COLO668 (cell line): ENCODE data around the gene TMCC2.

Experiments used
- DNase-seq: peaks from one replicate; lab custom pipeline; 2025; ENCODE audit not compliant: unreplicated experiment; lab: John Stamatoyannopoulos, UW

Gene TMCC2

DNA sequence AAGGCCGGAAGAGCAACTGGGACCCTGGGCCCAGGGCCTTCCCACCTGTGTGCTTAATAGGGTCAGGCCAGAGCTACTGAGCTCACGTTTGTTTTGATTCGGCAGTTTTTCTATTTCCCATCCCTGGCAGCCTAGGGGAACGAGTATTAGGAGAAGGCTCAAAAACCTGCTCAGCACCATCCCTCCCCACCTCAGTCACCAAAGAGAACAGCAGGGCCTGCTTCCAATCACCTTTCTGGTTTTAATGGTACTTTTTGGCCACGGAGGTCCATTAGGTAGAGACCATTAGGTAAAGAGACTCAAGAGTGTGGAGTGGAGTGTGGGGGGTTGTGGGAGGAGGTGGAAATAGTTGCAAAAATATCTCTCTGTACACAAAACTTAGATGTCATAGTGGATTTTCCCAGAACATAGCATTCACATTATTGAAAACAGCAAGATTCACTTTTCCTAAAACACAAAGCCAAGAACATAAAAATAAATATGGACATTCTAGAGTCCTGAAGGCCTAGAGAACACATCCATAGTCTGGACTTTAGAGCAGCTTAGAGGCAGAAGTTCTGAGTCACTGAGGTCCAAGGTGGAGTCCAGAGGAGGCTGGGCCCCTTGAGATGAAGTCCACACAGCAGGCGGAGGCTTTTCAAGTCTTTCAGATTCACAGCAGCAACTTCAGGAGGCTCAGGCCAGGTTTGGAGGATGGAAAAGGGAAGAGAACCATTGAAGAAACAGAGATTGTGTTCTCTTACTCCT, 74.3 kb downstream of the TMCC2 start:
- no peak for DNase-seq

DNA sequence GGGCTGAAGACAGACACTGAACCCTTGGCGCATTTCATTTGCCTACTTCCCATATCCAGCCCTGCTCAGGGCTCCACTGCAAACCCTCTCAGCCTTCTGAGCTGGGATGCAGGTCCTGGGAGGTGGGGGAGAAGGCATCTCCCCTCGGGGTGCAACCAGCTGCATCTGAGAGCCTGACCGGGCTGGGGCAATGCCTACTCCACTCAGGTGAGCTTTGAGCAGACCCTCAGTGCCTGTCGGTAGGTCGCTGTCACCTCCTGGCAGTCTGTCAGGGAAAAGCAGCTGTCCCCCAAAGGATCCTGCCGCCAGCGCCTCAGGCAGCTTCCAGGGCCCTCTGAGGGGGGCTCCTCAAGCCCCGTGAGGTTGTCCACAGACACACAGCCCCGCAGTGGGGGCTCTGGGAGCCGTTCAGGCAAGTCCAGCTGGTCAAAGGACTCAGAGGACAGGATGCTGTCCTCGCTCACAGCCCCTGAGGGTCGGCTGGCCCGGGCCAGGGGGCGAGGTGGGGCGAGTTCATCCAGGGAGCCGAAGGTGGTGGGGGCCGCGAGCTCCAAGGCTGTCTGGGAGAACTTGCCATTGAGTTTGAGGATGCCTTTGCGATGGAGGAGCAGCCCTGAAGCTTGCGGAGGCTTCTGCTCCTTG, 75.6 kb downstream of the TMCC2 start:
- DNase-seq, result no peak

DNA sequence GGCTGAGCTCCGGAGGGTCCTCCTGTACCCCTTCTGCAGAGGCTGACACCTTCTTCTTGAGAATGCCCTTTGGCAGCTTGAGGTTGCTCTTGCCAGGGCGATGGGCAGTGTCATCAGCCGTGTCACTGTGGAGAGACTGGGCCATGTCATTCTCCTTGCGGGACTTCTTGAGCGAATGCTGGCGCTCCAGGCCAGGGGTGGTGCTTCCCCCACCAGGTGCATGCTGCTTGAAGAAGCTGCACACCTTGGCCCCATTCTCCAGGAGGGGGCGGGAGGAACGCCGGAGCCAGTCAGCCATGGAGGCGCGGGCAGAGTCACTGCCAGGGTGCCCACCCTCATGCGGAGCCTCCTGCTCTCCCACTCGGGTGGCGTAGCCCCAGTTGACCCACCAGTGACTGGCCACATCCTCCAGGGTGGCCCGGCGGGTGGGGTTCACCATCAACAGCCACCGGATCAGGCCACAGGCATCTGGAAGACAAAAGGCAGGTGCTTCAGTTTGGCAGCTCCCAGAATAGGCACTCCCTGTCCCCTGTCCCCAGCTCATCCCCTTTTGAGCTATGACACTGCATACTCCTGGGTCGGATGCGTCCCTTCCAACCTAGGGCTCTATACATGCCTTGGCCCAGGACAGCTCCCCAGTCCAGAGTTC, 76.4 kb downstream of the TMCC2 start:
- no peak for DNase-seq

DNA sequence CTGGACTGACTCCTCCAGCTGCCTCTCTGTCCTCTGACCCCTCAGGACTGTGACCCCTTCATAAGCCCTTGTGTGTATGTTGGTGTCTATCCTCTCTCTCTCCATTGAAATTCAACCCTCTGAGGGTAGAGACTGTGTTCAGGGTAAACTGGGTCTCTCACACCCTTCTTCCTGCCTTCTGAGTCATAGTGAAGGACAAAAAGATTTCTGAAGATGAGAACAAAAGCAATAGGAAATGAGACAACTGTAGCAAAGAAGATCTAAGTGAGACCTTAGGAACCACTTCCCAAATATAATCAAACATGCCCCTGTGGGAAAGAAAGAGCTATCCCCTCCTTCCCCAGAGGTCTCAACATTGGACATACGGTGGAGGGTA, 76.9 kb downstream of the TMCC2 start:
- no peak for DNase-seq

DNA sequence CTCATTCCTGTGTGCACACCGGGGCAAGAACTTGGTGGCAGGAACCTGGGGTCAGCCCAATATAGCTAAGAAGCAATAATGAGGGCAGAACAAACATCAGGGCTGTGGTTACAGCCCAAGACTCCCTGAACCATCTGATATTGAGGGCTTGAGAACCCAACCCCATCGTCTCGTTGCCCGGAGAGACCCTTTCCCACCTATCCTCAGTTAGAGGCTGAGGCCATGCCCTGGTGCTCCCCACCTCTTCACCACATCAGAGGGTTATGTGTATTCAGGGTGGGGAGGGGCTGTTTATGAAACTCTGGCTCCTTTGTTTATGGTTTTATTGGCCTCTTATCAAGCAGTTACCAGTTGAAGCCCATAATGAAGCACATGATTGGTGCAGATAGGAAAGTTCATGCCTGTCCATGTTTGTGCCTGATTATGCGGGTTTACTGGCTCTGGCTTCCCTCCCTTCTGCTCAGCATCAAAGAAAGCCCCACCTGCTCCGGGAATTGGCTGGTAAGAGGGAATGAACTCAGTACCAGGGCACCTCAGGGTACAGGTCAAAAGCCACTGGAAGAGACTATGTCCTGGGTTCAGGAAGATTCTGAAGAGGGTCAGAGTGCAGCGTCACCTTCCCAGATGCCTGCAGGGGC, 79.3 kb downstream of the TMCC2 start:
- no peak for DNase-seq

DNA sequence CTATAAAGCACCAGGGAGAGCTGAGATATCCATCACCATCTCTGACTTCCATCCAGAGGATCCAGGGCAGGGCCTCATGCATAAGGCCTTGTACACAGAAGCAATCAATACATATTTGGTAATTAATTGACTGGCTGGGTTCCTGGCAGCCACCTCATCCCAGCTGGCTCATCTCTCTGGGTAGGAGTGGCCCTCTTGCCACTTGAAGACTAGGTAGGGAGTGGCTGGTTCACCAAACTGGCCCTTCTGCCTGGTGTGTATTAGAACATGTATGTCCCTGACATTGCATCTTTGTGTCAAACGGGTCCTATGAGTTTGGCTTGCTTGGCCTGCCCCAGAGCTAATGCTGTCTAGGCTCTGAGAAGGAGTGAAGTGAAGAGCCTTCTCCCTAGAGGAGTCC, 82.0 kb downstream of the TMCC2 start:
- DNase-seq, result no peak

DNA sequence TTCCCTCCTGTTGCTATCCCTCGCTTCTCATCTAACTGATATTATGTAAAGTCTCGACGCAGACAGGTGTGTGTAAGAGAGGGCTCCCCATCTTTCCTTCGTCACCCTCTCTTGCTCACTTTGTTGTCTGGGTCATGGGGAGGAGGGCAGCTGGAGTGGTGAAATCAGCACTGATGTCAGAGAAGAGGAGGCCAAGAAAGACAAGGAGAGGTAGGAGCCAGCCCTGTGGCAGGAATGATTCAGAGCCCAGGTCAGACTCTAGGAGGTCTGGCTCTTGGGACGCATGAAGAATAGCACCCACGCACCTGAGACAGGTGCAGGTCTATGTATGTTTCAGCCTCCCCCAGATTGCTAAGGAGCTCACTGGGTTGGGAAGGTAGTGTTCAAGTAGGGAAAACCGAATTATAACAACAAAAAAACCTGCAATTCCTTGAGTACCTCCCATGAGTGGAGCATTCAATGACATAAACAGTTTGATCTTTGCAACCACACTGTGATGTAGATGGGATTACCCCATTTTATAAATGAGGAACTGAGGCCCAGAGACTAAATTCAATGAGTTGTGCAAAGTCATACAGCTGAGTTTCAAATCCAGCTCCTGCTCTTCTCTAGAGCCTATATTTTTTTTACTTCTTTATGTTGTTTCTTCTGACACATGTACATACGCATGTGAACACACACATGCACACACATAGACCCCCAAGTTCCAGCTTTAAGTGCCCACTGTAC, 83.4 kb downstream of the TMCC2 start:
- no peak for DNase-seq

DNA sequence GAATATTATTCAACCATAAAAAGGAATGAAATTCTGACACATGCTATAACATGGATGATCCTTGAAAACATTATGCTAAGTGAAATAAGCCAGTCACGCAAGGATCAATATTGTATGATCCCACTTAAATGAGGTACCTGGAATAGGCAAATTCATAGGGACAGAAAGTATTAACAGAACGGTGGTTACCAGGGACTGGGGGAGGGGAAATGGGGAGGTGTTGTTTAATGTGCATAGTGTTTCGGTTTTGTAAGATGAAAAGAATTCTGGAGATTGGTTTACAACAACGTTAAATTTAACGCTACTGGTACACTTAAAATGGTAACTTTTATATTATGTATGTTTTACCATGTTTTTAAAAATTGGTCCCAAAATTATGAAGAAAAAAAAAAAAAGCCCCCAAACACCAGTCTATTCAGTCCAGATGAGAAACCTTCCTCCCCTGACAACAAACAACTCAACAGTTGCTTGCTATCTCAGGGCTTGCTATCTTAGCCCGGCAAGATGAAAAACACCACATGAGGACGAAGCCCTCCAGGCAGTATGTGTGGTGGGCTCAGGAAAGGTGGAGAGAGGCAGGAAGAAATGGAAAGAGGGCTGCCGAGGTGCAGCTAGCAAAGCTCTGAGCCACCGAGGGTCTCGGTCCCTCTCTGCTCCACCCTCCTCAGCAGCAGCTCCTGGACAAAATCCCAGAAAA, 85.3 kb downstream of the TMCC2 start:
- no peak for DNase-seq

DNA sequence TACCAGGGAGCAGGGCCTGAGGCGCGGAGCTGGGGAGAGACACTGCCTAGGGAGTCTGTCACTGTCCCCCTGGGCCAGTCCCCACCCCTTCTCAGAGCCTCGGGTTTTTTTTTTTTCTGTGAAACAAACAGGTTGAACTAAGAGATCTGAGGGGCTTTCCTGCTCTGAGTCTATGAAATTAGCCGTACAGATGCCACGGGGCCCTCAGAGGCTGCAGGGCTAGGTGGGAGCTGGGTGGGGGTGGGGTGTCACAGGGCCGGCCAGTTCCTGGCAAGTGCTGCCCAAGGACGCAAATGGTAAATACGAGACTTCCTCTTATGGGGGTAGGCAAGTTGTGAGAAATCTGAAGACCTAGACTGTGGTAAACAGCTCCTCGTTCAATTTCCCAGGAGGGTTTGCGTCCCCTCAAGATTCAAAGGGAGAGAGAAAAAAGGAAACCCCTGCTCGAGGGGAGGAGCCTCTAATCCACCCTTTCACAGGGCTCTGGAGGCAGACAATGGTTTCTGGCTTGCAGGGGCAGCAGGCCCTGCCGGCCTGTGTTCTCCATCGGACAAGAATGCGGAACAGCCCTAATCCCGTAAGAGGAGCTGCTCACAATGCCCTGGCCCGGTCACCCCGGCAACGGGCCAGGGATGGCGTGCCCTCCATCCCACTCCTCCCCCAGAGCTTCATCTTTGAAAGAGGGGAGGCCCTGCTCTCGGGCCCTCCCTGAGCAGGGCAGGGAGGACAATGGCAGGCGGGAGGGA, 86.0 kb downstream of the TMCC2 start:
- peak; percentile 69 for DNase-seq

DNA sequence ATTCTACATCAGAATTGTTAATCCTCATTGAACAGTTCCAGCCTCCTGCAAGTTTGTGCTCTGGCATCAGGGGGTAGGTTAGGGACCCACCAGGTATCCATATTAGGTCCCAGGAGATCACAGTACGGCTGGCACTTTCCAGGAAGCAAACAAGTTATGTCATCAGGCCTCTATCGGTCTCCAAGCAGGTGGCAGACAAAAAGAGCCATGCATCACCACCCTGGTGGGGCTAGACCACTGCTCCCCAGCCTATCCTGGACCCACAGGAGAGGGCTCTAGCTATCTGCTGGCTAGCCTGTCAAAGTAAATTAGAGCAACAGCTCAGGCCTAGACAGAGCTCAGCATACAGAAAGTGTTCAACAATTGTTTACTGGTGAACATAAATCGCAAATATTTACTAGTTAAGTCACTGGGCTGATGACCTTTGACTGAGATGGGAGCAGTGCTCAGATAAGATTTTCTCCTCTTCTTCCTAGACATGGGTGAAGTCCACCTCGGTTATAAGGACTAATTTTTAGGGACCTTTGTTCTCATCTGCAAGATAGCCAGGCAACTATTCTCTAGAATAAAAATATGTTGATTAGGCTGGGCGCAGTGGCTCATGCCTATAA, 87.4 kb downstream of the TMCC2 start:
- peak; percentile 58 for DNase-seq

DNA sequence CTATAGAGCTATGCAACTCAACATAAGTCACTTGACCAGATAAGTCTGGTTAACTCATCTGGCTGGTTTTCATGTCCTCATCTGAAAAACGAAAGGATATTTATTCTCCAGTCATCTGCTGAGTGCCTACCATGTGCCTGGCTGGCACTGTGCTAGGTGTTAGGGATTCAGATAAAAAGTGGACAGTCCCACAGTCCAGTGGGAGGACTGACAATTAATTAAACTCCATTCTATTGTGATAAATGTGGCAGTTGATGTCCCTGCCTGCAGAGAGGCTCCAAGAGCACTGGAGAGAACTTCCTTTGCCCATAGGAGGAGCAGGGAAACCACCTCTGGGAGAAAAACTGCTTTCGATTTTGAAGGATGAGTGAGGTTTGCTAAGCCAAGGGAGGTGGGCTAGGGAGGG, 88.4 kb downstream of the TMCC2 start:
- DNase-seq, result no peak

DNA sequence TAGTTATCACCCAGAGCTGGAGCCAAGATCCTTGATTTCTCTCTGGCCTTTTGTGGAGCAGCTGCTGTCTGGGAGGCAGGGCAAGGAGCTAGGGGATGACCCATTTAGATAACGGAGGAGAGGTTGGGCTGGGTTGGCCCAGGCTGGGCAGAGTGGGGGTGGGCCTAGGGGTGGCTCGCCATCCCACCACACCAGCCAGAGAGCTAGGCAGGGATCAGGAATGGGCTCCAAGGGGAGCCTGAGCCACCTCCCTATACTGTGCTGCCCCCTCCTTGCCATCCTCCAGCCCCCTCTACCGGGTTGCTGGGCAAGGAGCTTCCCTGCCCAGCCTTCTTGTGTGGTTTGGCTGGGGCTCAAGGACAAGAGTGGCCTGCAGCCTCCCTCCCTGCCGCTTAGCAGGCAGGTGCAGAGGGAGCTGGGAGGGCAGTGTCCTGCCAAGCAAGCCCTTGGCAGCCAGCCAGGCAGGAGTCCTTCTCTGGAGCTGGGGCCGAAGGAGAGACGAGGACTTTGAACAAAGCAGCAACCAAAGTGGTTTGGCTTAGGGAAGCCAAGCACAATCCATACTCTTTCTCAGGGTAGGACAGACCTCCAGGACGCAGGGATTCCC, 89.7 kb downstream of the TMCC2 start:
- DNase-seq, result peak; percentile 98

DNA sequence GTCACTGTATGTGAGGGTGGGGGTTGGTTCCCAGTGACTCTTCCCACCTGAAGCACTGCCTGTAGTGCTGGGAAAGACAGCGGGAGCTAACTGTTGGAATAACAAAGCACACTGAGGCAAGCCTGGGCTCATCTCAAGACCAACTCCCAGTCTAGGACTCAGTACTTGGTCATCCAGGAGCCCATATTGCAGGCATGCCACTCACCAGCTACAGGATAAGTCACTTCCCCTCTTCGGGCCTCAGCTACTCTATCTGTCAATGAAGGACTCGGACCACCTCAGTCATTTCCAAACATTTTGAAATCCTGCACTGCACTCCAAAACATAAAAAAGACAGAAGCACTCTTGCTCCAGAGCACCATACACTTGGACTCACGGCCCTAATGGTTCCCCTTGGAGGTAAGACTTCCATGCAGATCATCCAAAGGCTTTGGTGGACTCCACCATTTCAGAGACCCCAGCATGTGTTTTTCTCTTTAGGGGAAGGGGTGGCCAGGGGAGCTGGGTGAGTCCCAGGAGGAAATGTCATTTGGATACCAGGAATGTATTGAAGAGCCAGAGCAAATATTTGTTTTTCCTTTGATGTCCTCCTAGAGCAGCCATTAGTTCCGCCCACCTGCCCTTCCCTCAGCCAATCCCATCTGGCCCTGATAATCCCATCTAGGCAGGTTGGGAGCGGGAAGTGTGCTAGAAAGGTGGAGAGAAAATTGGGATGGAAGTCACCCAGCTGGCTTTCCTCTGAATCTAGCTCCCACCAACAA, 90.7 kb downstream of the TMCC2 start:
- DNase-seq, result peak; percentile 87

DNA sequence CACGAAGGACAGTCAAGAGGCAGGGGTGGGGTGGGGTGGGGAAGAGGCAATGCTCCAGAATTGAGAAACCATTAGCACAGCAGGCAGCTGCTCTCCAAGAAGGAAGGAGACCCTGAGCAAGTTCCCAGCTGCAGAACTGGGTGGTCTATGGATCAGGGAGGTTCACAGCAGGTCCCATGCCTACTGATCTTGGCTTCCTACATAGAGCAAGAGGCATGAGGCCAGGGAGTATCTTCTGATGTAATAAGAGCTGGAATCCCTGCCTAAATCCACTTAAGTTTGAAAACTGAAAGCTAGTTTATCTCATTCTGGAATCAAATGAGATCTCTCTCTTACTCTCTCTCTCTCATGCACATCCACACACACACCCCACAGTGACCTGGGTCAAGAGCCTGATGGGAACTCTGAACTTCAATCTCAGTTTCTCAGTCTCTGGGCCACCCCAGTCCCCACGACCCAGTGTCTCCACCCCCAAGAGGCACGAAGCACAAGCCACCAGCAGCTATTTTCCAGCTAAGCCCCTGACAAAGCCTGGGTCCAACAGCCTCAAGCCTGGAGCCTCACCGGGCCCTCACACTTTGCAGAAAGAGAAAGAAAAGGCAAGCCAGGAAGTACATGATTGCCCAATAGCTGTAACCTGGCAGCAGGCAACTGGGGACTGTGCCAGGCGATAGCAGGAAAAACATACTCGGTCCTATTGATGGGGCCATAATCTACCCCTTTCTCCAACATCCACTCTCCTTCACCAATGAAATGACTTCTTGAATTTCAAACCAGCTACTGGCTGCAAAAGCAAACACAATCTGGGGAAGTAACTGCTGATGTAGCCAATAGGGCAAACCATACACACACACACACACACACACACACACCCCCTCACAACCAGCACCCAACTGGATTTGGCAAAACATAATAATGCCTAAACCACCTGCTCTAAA, 91.6 kb downstream of the TMCC2 start:
- DNase-seq, result peak; percentile 74

DNA sequence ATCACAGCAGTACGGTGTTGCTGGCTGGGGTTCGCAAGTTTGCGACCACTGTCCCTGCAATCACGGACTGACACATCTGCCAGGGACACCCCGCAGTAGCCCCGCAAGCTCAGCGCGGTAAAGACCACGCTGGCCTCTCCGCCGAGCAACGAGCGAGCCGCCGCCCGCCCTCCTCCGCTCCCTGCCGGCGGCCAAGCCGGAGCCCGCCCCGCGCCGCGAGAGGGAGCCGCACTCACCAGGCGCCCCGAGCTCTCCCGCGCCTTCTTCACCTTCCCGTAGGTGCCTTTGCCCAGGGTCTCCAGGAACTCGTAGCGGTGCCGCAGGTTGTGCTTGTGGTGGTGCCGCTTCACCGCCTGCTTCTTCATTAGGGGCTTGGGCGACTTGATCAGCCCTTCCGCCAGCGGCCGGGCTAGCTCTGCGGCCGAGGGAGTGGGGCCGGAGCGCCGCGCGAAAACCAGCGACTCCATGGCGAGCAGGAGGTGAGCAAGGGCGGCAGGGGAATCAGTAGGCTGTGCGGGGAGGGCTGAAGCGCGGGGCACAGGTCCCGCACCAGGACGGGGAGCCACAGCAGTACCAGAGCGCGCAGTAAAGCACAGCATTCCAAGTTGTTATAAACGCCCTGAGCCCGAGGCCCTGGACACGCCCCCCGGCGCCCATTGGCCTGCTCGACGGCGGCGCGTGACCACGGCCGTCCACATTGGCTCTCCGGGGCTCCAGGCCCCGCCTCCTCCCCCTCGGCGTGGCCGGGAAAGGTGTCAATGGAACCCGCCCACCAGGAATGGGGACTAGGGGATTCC, 93.6 kb downstream of the TMCC2 start, which contains the start of gene NUAK2:
Gene NUAK2, minus strand, starts transcription at position 584 of the 797 bp plus-strand sequence. Its CDS starts 117 bp downstream, at position 467.
- peak; percentile 98 for DNase-seq

DNA sequence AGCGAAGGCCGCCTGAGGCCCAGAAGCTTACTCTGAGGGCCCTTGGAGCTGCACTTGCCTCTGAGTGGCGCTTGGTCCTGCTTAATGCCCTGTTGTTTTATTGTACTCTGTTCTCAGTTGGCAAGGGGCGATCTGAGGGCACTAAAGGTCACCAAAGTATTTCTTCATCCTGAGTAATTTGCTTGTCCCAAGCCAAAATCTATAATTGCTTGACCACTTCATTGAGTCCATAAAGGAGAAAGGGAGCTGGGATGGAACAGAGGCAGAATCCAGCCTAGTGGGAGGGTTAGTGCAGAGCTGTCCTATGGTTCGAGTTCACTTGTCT, 94.2 kb downstream of the TMCC2 start:
- no peak for DNase-seq
